Body of pancreas (tissue), 4 donors: Measurements from ENCODE around the gene CCDC87. TPM values are rescaled to one million over a fixed set of nuclear protein-coding genes. Genes with fewer than 3 reads are reported as not detected.

Experiments used
- ATAC-seq: fragments of 150-250 bp; one replicate; pipeline ENCODE4 v1.9.1; 2016
- DNase-seq, 4 donors: peaks; one replicate each; pipeline ENCODE4 v3.0.0-alpha.2; 2019
- H3K27ac ChIP-seq, 4 donors: fragments of 200-600 bp; sonication (generic); 1 replicate in 3 of 4; 2 replicates in 1 of 4; pipeline versions ENCODE4 v1.5.1 to v1.6.1; 2016 to 2019; ENCODE audit warnings: mild to moderate bottlenecking in 1 of 4, mixed read lengths in 1 of 4, moderate library complexity in 1 of 4
- H3K27me3 ChIP-seq, 2 donors: fragments of 200-600 bp; sonication (generic); one replicate each; pipeline ENCODE4 v1.6.0; 2016; ENCODE audit warnings: mild to moderate bottlenecking in 1 of 2
- H3K36me3 ChIP-seq, 2 donors: fragments of 200-600 bp; sonication (generic); replicated peaks in 1 of 2; 2 replicates each; pipeline ENCODE4 v1.5.1; 2016; ENCODE audit warnings: low read depth in 2 of 2; ENCODE audit not compliant: insufficient read depth in 1 of 2
- H3K4me1 ChIP-seq: fragments of 200-600 bp; sonication (generic); one replicate; pipeline ENCODE4 v1.6.0; 2016
- H3K4me3 ChIP-seq, 2 donors: fragments of 200-600 bp; sonication (generic); 1 replicate in 1 of 2; 2 replicates in 1 of 2; pipeline ENCODE4 v1.5.1; 2016 to 2019
- H3K9me3 ChIP-seq, 3 donors: fragments of 200-600 bp; sonication (generic); 1 replicate in 2 of 3; 2 replicates in 1 of 3; pipeline ENCODE4 v1.5.1; 2016
- POLR2A ChIP-seq, 3 donors: fragments of 450-650 bp; IDR thresholded peaks; one replicate each; pipeline ENCODE4 v1.6.1; 2016; ENCODE audit warnings: antibody characterized with exemption in 3 of 3, mild to moderate bottlenecking in 2 of 3
- WGBS, 2 donors: methylation state at CpG; one replicate each; pipeline ENCODE4 v1.1.5; 2017; 5-methylcytosine and 5-hydroxymethylcytosine counted together
- intact Hi-C: fragments of 100-400 bp; cut with DNase I; formaldehyde crosslinking; loops from one replicate; pipeline ENCODE4 v1.15.1; 2023
- total RNA-seq, 2 donors: library from RNA; depleted of rRNA; stranded (reverse); fragments of >200 nt; gene quantifications; one replicate each; pipeline ENCODE4 v1.1.0, GENCODE V29; 2016
- TF ChIP-seq, protein P1 (sequence below), 7 experiments: fragments of 450-650 bp in 4 of 7; fragments of 200-600 bp in 3 of 7; sonication (generic) in 3 of 7; IDR thresholded peaks; one replicate each; pipeline ENCODE4 v1.5.1; 2016 to 2019; ENCODE audit warnings: antibody characterized with exemption in 7 of 7

CCDC87 gene
- total RNA-seq, 2 donors from 2014 or later: under 0.01 TPM; not detected in 1

DNA sequence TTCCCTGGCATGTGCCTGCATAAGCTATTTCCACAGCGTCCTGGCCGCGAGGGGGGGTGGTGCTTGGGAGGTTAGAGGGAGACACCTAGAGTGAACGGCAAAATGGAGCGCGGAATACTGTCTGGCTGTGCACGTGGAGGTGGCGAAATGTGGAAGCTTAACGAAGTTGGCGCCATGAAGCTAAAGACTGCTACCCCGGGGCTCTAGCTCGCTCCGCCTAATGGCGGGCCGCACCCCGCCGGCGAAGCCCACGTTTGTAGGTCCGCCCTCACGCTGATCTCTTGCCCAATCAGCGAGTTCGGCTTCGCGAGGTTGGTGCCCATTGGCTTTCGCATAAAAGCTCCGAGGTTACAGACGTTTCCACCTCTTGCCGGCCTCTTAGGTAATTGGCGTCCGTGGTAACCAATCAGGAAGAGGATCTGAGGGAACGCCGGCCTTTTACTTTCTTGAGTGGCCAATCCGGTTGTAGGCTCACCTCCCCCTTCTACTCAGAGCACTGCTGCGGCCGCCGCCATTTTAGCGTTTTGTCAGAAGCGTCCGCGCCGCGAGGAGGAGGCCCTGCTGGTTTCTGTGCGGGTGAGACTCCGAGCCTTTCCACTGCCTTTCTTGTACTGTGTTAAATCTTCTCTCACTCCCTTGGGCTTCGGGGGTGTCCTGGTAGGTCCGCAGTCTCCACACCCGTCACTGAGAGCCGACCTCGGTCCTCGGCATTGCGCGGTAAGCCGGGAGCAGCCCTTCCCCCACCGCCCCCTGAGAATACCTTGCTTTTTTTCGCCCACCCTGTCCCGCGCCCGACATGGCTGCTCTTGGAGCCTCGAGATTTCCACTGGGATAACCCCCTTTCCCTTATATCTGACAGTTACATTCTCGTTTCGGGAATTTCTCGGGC is 45.6 kb upstream of the CCDC87 start, which contains the start of gene RBM4:
TSS of gene RBM4 (plus strand) at position 527 of the 889 bp plus-strand sequence. CDS start 1,009 bp downstream, outside the sequence.
- 0 to 1% methylated on average over 43 to 63 of the region's 63 CpGs for WGBS, 2 donors
- H3K4me1 ChIP-seq: peaks cover 50% of the 10 kb centered on the region
- TF ChIP-seq, protein P1, sequence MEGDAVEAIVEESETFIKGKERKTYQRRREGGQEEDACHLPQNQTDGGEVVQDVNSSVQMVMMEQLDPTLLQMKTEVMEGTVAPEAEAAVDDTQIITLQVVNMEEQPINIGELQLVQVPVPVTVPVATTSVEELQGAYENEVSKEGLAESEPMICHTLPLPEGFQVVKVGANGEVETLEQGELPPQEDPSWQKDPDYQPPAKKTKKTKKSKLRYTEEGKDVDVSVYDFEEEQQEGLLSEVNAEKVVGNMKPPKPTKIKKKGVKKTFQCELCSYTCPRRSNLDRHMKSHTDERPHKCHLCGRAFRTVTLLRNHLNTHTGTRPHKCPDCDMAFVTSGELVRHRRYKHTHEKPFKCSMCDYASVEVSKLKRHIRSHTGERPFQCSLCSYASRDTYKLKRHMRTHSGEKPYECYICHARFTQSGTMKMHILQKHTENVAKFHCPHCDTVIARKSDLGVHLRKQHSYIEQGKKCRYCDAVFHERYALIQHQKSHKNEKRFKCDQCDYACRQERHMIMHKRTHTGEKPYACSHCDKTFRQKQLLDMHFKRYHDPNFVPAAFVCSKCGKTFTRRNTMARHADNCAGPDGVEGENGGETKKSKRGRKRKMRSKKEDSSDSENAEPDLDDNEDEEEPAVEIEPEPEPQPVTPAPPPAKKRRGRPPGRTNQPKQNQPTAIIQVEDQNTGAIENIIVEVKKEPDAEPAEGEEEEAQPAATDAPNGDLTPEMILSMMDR (IDR thresholded peaks at IDR 0.05): peak in 4 of 7 experiments; percentile 17 to 44 (median 24)
- TF ChIP-seq POLR2A (IDR thresholded peaks at IDR 0.05): peak; percentile 82 to 95 (median 94)
- DNase-seq (peak; percentile 98 to 100 (median 98)), ATAC-seq (peak; percentile 98)
- intact Hi-C loops: no loop called here
- no peaks in the 10 kb centered on the region for H3K27me3 ChIP-seq
- H3K36me3 ChIP-seq: no peaks in the 10 kb centered on the region
- peak within 1 kb of the TSS; percentile 31 to 76 for H3K4me3 ChIP-seq
- H3K9me3 ChIP-seq: no peaks in the 10 kb centered on the region
- H3K27ac ChIP-seq: peak within 1 kb of the TSS; percentile 83 to 90 (median 86)

DNA sequence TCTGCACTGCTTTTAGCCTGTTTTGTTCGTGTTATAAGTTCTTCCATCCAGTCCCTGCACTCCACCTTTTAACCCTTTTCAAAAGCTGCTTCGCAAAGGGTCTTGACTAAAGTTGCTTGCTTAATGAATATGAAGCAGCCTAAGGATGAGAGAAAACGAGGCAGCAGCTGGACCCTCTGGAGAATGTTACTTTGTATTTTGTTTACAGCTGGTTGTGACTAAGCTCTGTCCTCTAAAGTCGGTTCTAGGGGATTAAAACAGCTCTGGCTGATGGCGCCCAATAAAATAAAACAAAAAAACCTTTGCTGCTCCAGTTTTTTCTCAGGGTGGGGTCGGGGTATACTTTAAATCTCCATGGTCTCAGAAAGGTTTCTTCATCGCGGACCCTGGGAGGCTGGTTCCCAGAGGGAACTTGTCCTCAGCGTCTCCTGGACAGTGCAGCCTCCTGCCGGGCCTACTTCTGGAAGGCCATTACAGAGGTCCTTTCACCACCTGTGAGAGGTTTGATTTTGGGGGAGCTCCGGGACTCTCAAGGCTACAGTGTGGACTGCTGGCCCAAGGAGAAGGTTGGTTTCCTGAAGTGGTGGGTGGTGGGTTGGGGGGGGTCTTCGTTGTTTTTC is 44.8 kb upstream of the CCDC87 start:
- peaks cover 42% of the 10 kb centered on the region for H3K4me1 ChIP-seq
- DNase-seq: peak in 1 of 4 donors; percentile 18
- intact Hi-C loops: no loop called here
- no peaks in the 10 kb centered on the region for H3K36me3 ChIP-seq
- WGBS, 2 donors: 52 to 56% methylated on average over 12 of the region's 12 CpGs
- H3K27ac ChIP-seq: peak overlapping the region; percentile 68 to 90 (median 86)
- no peaks in the 10 kb centered on the region for H3K9me3 ChIP-seq
- H3K4me3 ChIP-seq: no peak overlapping the region
- ATAC-seq: peak; percentile 1
- no peaks in the 10 kb centered on the region for H3K27me3 ChIP-seq
- TF ChIP-seq, protein P1 (IDR thresholded peaks at IDR 0.05): no peak
- no peak for TF ChIP-seq POLR2A (IDR thresholded peaks at IDR 0.05)

DNA sequence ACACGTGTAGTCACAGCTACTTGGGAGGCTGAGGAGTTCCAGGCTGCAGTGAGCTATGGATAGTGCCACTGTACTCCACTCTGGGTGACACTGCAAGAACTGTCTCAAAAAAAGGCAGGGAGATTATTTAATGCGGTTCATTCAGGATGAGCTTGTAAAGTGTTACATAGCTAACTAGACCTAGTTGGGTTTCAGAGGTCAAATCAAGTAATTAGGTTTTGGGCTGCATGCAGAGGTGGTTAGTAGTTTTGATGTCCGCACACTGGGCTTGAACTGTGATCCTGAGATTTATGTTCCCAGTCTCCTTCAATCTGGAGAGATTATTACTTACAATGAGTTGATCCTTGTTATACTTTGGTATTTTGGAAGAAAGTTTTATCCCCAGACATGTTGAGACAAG is 43.5 kb upstream of the CCDC87 start:
- peaks cover 30% of the 10 kb centered on the region for H3K4me1 ChIP-seq
- H3K27ac ChIP-seq: no peak overlapping the region
- TF ChIP-seq, protein P1 (IDR thresholded peaks at IDR 0.05): no peak
- TF ChIP-seq POLR2A (IDR thresholded peaks at IDR 0.05): no peak
- DNase-seq: no peak
- no peak overlapping the region for H3K4me3 ChIP-seq
- no peaks in the 10 kb centered on the region for H3K27me3 ChIP-seq
- H3K36me3 ChIP-seq: no peaks in the 10 kb centered on the region
- intact Hi-C loops: no loop called here
- 84 to 98% methylated on average over 3 of the region's 3 CpGs for WGBS, 2 donors
- ATAC-seq: no peak
- no peaks in the 10 kb centered on the region for H3K9me3 ChIP-seq

DNA sequence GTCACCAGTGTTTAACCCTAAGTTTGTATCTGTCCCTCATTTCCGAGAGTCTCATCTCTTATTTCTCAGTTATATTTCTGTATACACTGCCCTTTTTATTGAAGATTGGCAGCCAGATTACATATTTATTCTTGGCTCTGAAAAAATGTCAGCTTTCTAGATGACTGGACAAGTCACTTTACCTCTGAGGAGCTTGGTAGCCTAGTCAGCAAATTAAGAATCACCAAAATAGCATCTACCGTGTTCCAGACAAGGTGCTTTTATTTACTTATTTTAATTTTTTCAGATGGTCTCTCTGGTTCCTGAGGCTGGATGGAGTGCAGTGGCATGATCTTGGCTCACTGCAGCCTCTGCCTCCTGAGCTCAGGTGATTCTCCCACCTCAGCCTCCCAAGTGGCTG is 40.1 kb upstream of the CCDC87 start:
- WGBS, 2 donors: 73 to 80% methylated on average over 2 of the region's 2 CpGs
- ATAC-seq (no peak), DNase-seq (no peak)
- Histone ChIP-seq H3K4me1 (peaks cover 8% of the 10 kb centered on the region), H3K9me3 (no peaks in the 10 kb centered on the region), H3K27ac (no peak overlapping the region), H3K4me3 (no peak overlapping the region), H3K27me3 (no peaks in the 10 kb centered on the region), H3K36me3 (peaks cover 0 to 3% of the 10 kb centered on the region in 2 donors)
- intact Hi-C loops: no loop called here
- TF ChIP-seq, protein P1 (IDR thresholded peaks at IDR 0.05): no peak
- TF ChIP-seq POLR2A (IDR thresholded peaks at IDR 0.05): no peak
